Smooth muscle cell (in vitro differentiated cells): ENCODE data around the gene GNAO1. TPM values are rescaled to one million over a fixed set of nuclear protein-coding genes. Genes with fewer than 3 reads are reported as not detected.

Experiments used
- DNase-seq: peaks from one replicate; lab custom pipeline; 2025; ENCODE audit not compliant: unreplicated experiment; lab: John Stamatoyannopoulos, UW
- H2AFZ ChIP-seq: fragments of 200-600 bp; sonication (generic); 2 replicates; pipeline ENCODE4 v1.6.0; 2016; ENCODE audit warnings: antibody characterized with exemption, low read depth, mild to moderate bottlenecking
- H3F3A ChIP-seq: fragments of 200-600 bp; sonication (generic); 2 replicates; pipeline ENCODE4 v1.6.0; 2017; ENCODE audit warnings: antibody characterized with exemption, low read depth
- H3K27ac ChIP-seq: fragments of 200-600 bp; sonication (generic); 2 replicates; pipeline ENCODE4 v1.5.1; 2016; ENCODE audit warnings: low read depth, mild to moderate bottlenecking
- H3K27me3 ChIP-seq: fragments of 200-600 bp; sonication (generic); 2 replicates; pipeline ENCODE4 v1.6.1; 2016; ENCODE audit warnings: low read depth, mild to moderate bottlenecking
- H3K36me3 ChIP-seq: fragments of 200-600 bp; sonication (generic); 2 replicates; pipeline ENCODE4 v1.5.1; 2016; ENCODE audit warnings: low read depth
- H3K4me1 ChIP-seq: fragments of 200-600 bp; sonication (generic); 2 replicates; pipeline ENCODE4 v1.5.1; 2016; ENCODE audit warnings: low read depth
- H3K4me2 ChIP-seq: fragments of 200-600 bp; sonication (generic); 2 replicates; pipeline ENCODE4 v1.6.0; 2016; ENCODE audit warnings: mild to moderate bottlenecking
- H3K4me3 ChIP-seq: fragments of 200-600 bp; sonication (generic); 2 replicates; pipeline ENCODE4 v1.5.1; 2016; ENCODE audit warnings: mild to moderate bottlenecking
- H3K79me2 ChIP-seq: fragments of 200-600 bp; sonication (generic); 2 replicates; pipeline ENCODE4 v1.6.0; 2016; ENCODE audit warnings: low read depth, mild to moderate bottlenecking
- H3K9ac ChIP-seq: fragments of 200-600 bp; sonication (generic); 2 replicates; pipeline ENCODE4 v1.6.0; 2016; ENCODE audit warnings: low read depth
- H3K9me3 ChIP-seq: fragments of 200-600 bp; sonication (generic); replicated peaks from 2 replicates; pipeline ENCODE4 v1.5.1; 2016; ENCODE audit warnings: low read depth
- H4K20me1 ChIP-seq: fragments of 200-600 bp; sonication (generic); 2 replicates; pipeline ENCODE4 v1.6.0; 2016; ENCODE audit warnings: low read depth
- WGBS: methylation state at CpG from one replicate; pipeline ENCODE4 v1.1.7; 2016; ENCODE audit warnings: low lambda C conversion rate; 5-methylcytosine and 5-hydroxymethylcytosine counted together
- polyA plus RNA-seq: library from polyadenylated mRNA; unstranded; fragments of >200 nt; fragmentation: Nextera tagmentation; extraction: Ambion mirVana; gene quantifications from 2 replicates; pipeline ENCODE4 v1.2.1, GENCODE V29; 2016
- total RNA-seq: library from RNA; depleted of rRNA; stranded (reverse); fragments of >200 nt; gene quantifications from 2 replicates; pipeline ENCODE4 v1.2.3, GENCODE V29; 2014
- TF ChIP-seq, protein P1 (sequence below): fragments of 200-600 bp; sonication (generic); IDR thresholded peaks from 2 replicates; pipeline ENCODE4 v1.5.1; 2017; ENCODE audit warnings: borderline replicate concordance, mild to moderate bottlenecking, antibody characterized with exemption; ENCODE audit not compliant: insufficient read depth, poor library complexity, severe bottlenecking

The GNAO1 gene
- total and polyA plus RNA-seq, 2 experiments from 2014 or later = 1.7 to 3.7 TPM

DNA sequence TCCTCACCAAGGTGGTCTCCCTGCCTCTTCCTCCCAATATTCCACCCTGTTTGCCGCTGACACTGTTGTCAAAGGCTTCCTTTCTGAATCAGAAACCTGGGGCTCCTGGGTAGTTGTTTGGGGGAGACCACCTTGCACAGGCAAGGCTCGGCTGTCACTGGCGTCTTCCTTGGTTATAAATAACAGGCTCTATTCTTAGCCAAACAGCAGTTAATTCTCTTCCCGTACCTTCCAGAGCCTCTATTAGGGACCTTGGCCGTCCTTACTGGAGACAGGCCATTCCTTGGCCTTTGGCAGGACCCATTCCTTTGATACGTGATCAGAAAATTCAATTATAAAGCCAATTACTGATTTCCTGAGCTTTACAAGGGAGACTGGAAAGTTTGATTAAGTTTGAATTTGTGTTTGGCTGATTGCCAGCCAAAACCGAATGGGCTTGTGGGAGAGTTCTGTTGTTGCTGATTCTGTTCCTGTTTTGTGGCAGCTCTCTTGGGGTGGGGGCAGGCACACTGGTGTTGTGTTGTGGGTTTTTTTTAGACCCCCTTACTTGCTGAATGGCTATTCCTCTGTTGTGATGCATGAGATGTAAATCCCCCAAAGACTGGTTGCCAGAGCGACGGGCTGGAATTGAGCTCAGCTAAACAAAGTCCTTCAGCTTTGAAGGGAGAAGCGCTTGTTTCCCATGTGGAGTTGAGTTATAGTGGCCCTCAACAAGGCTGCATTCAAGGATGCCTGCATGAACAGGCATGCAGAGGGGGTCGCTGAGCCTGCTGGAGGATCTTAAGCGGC is 104.6 kb downstream of the GNAO1 start:
- no peaks in the 10 kb centered on the region for H3K36me3 ChIP-seq
- H4K20me1 ChIP-seq = no peaks in the 10 kb centered on the region
- no peak overlapping the region for H3K9ac ChIP-seq
- H3F3A ChIP-seq = no peaks in the 10 kb centered on the region
- TF ChIP-seq, protein P1, sequence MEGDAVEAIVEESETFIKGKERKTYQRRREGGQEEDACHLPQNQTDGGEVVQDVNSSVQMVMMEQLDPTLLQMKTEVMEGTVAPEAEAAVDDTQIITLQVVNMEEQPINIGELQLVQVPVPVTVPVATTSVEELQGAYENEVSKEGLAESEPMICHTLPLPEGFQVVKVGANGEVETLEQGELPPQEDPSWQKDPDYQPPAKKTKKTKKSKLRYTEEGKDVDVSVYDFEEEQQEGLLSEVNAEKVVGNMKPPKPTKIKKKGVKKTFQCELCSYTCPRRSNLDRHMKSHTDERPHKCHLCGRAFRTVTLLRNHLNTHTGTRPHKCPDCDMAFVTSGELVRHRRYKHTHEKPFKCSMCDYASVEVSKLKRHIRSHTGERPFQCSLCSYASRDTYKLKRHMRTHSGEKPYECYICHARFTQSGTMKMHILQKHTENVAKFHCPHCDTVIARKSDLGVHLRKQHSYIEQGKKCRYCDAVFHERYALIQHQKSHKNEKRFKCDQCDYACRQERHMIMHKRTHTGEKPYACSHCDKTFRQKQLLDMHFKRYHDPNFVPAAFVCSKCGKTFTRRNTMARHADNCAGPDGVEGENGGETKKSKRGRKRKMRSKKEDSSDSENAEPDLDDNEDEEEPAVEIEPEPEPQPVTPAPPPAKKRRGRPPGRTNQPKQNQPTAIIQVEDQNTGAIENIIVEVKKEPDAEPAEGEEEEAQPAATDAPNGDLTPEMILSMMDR = no peak
- peaks cover 6% of the 10 kb centered on the region for H3K27me3 ChIP-seq
- no peaks in the 10 kb centered on the region for H3K79me2 ChIP-seq
- no peak overlapping the region for H3K4me3 ChIP-seq
- H3K9me3 ChIP-seq = no peaks in the 10 kb centered on the region
- no peak for DNase-seq
- no peak overlapping the region for H3K27ac ChIP-seq
- no peak overlapping the region for H2AFZ ChIP-seq
- H3K4me1 ChIP-seq = peaks cover 34% of the 10 kb centered on the region
- 70% methylated on average over 12 of the region's 12 CpGs for WGBS
- H3K4me2 ChIP-seq = no peak overlapping the region

DNA sequence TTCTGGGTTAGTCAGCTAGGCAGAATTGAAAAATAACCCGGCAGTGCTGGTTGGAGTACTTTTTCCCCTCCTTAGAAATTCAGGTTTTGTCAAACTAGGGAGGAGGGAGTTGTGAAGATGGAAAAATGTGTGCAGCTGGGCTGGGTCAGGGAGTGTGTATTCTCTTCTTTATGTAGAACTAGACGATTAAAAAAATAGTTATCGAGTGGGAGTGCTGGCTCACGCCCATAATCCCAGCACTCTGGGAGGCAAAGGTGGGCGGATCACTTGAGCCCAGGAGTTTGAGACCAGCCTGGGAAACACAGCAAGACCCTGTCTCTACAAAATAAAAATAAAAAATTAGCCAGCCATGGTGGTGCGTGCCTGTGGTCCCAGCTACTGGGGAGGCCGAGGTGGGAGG is 106.4 kb downstream of the GNAO1 start:
- Histone ChIP-seq H3K79me2 (no peaks in the 10 kb centered on the region), H3K9ac (no peak overlapping the region), H3F3A (no peaks in the 10 kb centered on the region), H3K27ac (no peak overlapping the region), H3K9me3 (no peaks in the 10 kb centered on the region), H3K4me3 (no peak overlapping the region), H3K36me3 (no peaks in the 10 kb centered on the region), H3K27me3 (no peaks in the 10 kb centered on the region), H4K20me1 (no peaks in the 10 kb centered on the region), H3K4me2 (no peak overlapping the region), H3K4me1 (peaks cover 42% of the 10 kb centered on the region), H2AFZ (no peak overlapping the region)
- WGBS = 85% methylated on average over 7 of the region's 7 CpGs
- DNase-seq = no peak
- TF ChIP-seq, protein P1 = no peak

DNA sequence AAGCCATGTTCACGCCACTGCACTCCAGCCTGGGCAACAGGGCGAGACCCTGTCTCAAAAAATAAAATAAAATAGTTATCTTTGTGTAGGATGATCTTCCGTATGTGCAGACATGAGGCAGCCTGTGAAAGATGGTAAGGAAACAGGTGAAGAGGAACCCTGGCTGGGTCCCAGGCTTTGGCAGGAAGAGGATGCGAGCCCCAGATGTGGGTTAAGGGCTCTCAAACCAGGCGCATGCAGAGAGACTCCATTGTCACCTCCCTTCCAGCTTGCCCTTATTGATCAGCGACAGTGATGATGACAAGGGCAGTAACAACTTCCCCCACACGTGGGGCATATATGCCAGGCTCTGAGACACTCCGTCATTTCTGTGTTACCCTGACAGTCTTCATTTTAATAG is 106.8 kb downstream of the GNAO1 start:
- H3K79me2 ChIP-seq = no peaks in the 10 kb centered on the region
- no peak overlapping the region for H3K4me2 ChIP-seq
- H3K36me3 ChIP-seq = no peaks in the 10 kb centered on the region
- H4K20me1 ChIP-seq = no peaks in the 10 kb centered on the region
- no peak overlapping the region for H3K9ac ChIP-seq
- no peaks in the 10 kb centered on the region for H3K27me3 ChIP-seq
- no peak overlapping the region for H3K4me3 ChIP-seq
- 99% methylated on average over 8 of the region's 8 CpGs for WGBS
- H3F3A ChIP-seq = no peaks in the 10 kb centered on the region
- TF ChIP-seq, protein P1 = no peak
- H3K4me1 ChIP-seq = peaks cover 42% of the 10 kb centered on the region
- no peak for DNase-seq
- no peak overlapping the region for H2AFZ ChIP-seq
- no peak overlapping the region for H3K27ac ChIP-seq
- H3K9me3 ChIP-seq = no peaks in the 10 kb centered on the region
